ENCODE results near the gene BACH2.

BACH2 gene

GRCh38 chr6:90289902-90290301 is 6.7 kb downstream of the BACH2 start:
- Histone ChIP-seq H3K36me3 (ENCODE audit: control insufficient read depth, low read length) (peaks cover 98% of the 10 kb centered on the region), H3F3A (ENCODE audit: control insufficient read depth, insufficient read depth) (peaks cover 96% of the 10 kb centered on the region), H3K4me1 (ENCODE audit: control insufficient read depth, low read length) (peaks cover 89% of the 10 kb centered on the region), H3K9me3 (ENCODE audit: control insufficient read depth, insufficient read depth, low read length) (no peaks in the 10 kb centered on the region), H3K4me2 (ENCODE audit: low read length) (peak overlapping the region; percentile 94), H3K4me3 (ENCODE audit: low read length) (peak overlapping the region; percentile 79), H3K27ac (ENCODE audit: low read depth, low read length) (peak overlapping the region; percentile 96), H3K79me2 (ENCODE audit: control insufficient read depth, low read length) (peaks cover 100% of the 10 kb centered on the region), H3K9me2 (replicated peaks; ENCODE audit: control insufficient read depth, low read length) (no peaks in the 10 kb centered on the region), H3K27me3 (ENCODE audit: control insufficient read depth, low read length) (no peaks in the 10 kb centered on the region), H4K20me1 (ENCODE audit: control insufficient read depth, insufficient read depth, low read depth, low read length) (peaks cover 29% of the 10 kb centered on the region)
- TF ChIP-seq CTCF (IDR thresholded peaks at IDR 0.05; ENCODE audit: low read depth, low read length, poor library complexity, severe bottlenecking), result no peak
- TF ChIP-seq EZH2phosphoT487 (IDR thresholded peaks at IDR 0.05; ENCODE audit: borderline replicate concordance, low read length), result no peak

GRCh38 chr6:90288404-90288803 is 8.2 kb downstream of the BACH2 start:
- Histone ChIP-seq H3K79me2 (ENCODE audit: control insufficient read depth, low read length) (peaks cover 100% of the 10 kb centered on the region), H3K9me2 (replicated peaks; ENCODE audit: control insufficient read depth, low read length) (no peaks in the 10 kb centered on the region), H3K36me3 (ENCODE audit: control insufficient read depth, low read length) (peaks cover 97% of the 10 kb centered on the region), H3K27ac (ENCODE audit: low read depth, low read length) (peak overlapping the region; percentile 96), H3F3A (ENCODE audit: control insufficient read depth, insufficient read depth) (peaks cover 85% of the 10 kb centered on the region), H4K20me1 (ENCODE audit: control insufficient read depth, insufficient read depth, low read depth, low read length) (peaks cover 39% of the 10 kb centered on the region), H3K9me3 (ENCODE audit: control insufficient read depth, insufficient read depth, low read length) (no peaks in the 10 kb centered on the region), H3K4me3 (ENCODE audit: low read length) (peak overlapping the region; percentile 79), H3K4me1 (ENCODE audit: control insufficient read depth, low read length) (peaks cover 100% of the 10 kb centered on the region), H3K4me2 (ENCODE audit: low read length) (peak overlapping the region; percentile 94), H3K27me3 (ENCODE audit: control insufficient read depth, low read length) (no peaks in the 10 kb centered on the region)
- TF ChIP-seq EZH2phosphoT487 (IDR thresholded peaks at IDR 0.05; ENCODE audit: borderline replicate concordance, low read length) (no peak), CTCF (IDR thresholded peaks at IDR 0.05; ENCODE audit: low read depth, low read length, poor library complexity, severe bottlenecking) (no peak)

- no peaks in the 10 kb centered on the region for H3K9me3 ChIP-seq (ENCODE audit: control insufficient read depth, insufficient read depth, low read length)
- H3K36me3 ChIP-seq (ENCODE audit: control insufficient read depth, low read length), result peaks cover 97% of the 10 kb centered on the region
- H3K79me2 ChIP-seq (ENCODE audit: control insufficient read depth, low read length), result peaks cover 100% of the 10 kb centered on the region
- TF ChIP-seq EZH2phosphoT487 (IDR thresholded peaks at IDR 0.05; ENCODE audit: borderline replicate concordance, low read length), result no peak
- peak; percentile 94 for TF ChIP-seq CTCF (IDR thresholded peaks at IDR 0.05; ENCODE audit: low read depth, low read length, poor library complexity, severe bottlenecking)
- H3K4me1 ChIP-seq (ENCODE audit: control insufficient read depth, low read length), result peaks cover 100% of the 10 kb centered on the region
- peaks cover 73% of the 10 kb centered on the region for H3F3A ChIP-seq (ENCODE audit: control insufficient read depth, insufficient read depth)
- peak overlapping the region; percentile 96 for H3K27ac ChIP-seq (ENCODE audit: low read depth, low read length)
- H3K4me3 ChIP-seq (ENCODE audit: low read length), result peak overlapping the region; percentile 79
- peaks cover 47% of the 10 kb centered on the region for H4K20me1 ChIP-seq (ENCODE audit: control insufficient read depth, insufficient read depth, low read depth, low read length)
- H3K27me3 ChIP-seq (ENCODE audit: control insufficient read depth, low read length), result no peaks in the 10 kb centered on the region
- H3K4me2 ChIP-seq (ENCODE audit: low read length), result peak overlapping the region; percentile 94
- no peaks in the 10 kb centered on the region for H3K9me2 ChIP-seq (replicated peaks; ENCODE audit: control insufficient read depth, low read length)
Measured at GRCh38 chr6:90286884-90287488, 9.7 kb downstream of the BACH2 start.
